BJ (cell line): ENCODE data around the gene CTRB2. TPM values are rescaled to one million over a fixed set of nuclear protein-coding genes. Genes with fewer than 3 reads are reported as not detected.
"Not testable (repeated sequence)": the region's sequence is repeated elsewhere in the genome, so short reads cannot be mapped to it uniquely, and the experiment has no call there.

Experiments
- CTCF ChIA-PET: fragments of 350-600 bp; formaldehyde crosslinking; extraction: SDS; loops from one replicate; lab custom pipeline; 2021; ENCODE audit warnings: antibody characterized with exemption, inconsistent platforms; lab: Yijun Ruan, JAX
- POLR2A ChIA-PET: fragments of 300-600 bp; sonication (Branson Sonifier 250); formaldehyde crosslinking; extraction: SDS; loops from one replicate; lab custom pipeline; 2021; ENCODE audit warnings: antibody characterized with exemption; lab: Charles Lee
- DNase-seq: peaks from one replicate; pipeline ENCODE4 v3.0.0-alpha.2; 2011; ENCODE audit warnings: low read depth
- H3K27me3 ChIP-seq: 2 replicates; pipeline ENCODE4 v1.6.0; 2011; ENCODE audit warnings: low read length; ENCODE audit not compliant: control insufficient read depth, insufficient read depth
- H3K36me3 ChIP-seq: 2 replicates; pipeline ENCODE4 v1.5.1; 2011; ENCODE audit warnings: low read length; ENCODE audit not compliant: control insufficient read depth, insufficient read depth
- H3K4me3 ChIP-seq: 2 replicates; pipeline ENCODE4 v1.5.1; 2011; ENCODE audit warnings: low read depth, mild to moderate bottlenecking, control low read depth, low read length
- polyA plus RNA-seq: library from polyadenylated mRNA; depleted of rRNA; stranded (reverse); fragments of >200 nt; gene quantifications from 2 replicates; pipeline ENCODE4 v1.2.3, GENCODE V29; 2011
- TF ChIP-seq, protein P1 (sequence below): IDR thresholded peaks from 2 replicates; pipeline ENCODE4 v1.5.1; 2011; ENCODE audit warnings: low read depth, mild to moderate bottlenecking, control low read depth, inconsistent platforms, low read length, moderate library complexity; ENCODE audit not compliant: insufficient read depth

Gene CTRB2
- polyA plus RNA-seq, 1 experiment, result not detected

DNA sequence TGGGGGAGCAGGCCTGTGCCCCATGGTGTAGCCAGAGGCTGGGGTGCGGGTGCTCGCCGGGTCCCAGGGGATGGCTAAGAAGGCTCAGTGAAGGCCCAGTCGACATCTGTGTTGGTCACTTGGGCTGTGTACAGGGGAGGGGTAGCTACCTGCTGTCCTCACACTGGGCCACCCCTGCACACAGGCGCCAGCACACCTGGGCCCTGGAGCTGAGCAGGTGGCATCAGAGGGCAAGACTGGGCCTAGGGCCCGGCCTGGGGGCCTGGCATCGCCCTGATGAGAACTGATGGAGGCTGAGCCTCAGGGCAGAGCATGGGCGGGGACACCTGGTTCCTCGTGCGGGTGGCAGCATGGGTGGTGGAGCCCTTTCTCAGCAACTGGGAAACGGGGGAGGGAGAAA is 870 bp upstream of the CTRB2 start:
- ChIA-PET POLR2A (no interaction called here), CTCF (interaction anchor here (0.8 kb wide), 1 partner anchor 26 kb away, joined by 4 read pairs; no protein-coding TSS in a partner anchor)
- DNase-seq, result no peak
- Histone ChIP-seq H3K36me3 (no peaks in the 10 kb centered on the region), H3K4me3 (no peak overlapping the region), H3K27me3 (no peaks in the 10 kb centered on the region)
- TF ChIP-seq, protein P1, sequence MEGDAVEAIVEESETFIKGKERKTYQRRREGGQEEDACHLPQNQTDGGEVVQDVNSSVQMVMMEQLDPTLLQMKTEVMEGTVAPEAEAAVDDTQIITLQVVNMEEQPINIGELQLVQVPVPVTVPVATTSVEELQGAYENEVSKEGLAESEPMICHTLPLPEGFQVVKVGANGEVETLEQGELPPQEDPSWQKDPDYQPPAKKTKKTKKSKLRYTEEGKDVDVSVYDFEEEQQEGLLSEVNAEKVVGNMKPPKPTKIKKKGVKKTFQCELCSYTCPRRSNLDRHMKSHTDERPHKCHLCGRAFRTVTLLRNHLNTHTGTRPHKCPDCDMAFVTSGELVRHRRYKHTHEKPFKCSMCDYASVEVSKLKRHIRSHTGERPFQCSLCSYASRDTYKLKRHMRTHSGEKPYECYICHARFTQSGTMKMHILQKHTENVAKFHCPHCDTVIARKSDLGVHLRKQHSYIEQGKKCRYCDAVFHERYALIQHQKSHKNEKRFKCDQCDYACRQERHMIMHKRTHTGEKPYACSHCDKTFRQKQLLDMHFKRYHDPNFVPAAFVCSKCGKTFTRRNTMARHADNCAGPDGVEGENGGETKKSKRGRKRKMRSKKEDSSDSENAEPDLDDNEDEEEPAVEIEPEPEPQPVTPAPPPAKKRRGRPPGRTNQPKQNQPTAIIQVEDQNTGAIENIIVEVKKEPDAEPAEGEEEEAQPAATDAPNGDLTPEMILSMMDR, result no peak

DNA sequence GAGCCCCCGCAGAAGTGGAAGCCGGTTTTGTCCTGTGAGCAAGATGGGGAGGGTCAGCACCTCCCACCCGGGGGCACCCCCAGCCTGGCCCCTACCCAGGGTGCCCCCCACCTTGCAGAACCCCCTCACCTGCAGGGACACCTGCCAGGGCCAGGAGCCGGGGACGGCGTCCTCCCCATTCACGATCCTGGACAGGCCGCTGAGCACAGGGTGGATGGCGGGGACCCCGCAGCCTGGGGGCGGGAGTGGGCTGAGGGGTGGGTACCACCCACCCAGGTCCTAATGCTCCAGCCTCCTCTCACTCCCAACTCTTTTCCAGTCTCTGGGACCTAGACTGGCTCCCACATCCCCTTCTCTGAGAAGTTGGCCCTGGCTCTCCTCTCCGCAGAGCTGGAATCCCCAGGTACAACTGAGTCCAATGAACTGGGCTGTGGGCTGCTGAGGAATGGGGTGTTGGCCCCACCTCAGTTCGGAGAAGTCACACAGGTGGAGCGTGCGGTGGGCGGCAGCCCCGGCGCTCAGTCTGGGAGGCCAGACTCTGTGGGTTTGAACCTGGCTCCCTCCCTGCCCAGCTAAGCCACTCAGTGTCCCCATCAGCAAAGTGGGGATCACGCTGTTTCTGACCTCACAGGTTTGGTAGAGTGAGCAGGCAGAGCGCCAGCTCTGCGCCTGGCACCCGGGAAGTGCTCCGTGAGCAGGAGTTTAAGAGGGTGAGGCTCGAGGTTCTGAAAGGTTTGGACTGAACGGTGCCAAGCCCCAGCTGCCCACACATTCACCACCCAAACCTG is 806 bp downstream of the CTRB2 start:
- H3K36me3 ChIP-seq, DNase-seq, POLR2A ChIA-PET, H3K27me3 ChIP-seq, H3K4me3 ChIP-seq: not testable (repeated sequence)
- CTCF ChIA-PET, result interaction anchor here (0.7 to 0.8 kb wide), 2 partner anchors 21 to 28 kb away, joined by 3 to 5 read pairs; no protein-coding TSS in a partner anchor

GRCh38 chr16:75205438-75205837 is 1.5 kb downstream of the CTRB2 start:
- CTCF ChIA-PET, POLR2A ChIA-PET: not testable (repeated sequence)

GRCh38 chr16:75204905-75205304 is 2.1 kb downstream of the CTRB2 start:
- POLR2A ChIA-PET, CTCF ChIA-PET, DNase-seq: not testable (repeated sequence)

More at GRCh38 chr16:75205438-75205837, 1.5 kb downstream of the CTRB2 start:
- H3K36me3 ChIP-seq, H3K4me3 ChIP-seq, H3K27me3 ChIP-seq, DNase-seq: not testable (repeated sequence)

DNA sequence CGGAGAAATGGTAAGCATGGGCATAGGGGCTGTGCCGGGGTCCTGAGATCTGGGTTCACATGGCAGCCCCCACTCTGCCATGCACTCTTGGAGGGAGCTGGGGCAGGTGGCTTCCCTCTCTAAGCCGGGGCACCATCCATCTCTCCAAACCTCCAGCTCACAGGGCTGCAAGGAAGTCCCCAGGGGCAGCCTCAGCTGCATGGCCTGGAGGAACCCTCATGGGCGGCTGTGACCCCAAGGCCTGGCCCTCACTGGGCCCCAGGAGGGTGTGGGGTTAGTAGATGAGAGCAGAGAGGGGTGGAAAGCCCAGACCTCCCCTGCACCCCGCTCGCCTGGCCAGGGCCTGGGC is 2.6 kb downstream of the CTRB2 start:
- POLR2A ChIA-PET, result no interaction called here
- TF ChIP-seq, protein P1, result no peak
- no peak for DNase-seq
- H3K27me3 ChIP-seq, result no peaks in the 10 kb centered on the region
- no peaks in the 10 kb centered on the region for H3K36me3 ChIP-seq
- CTCF ChIA-PET, result no interaction called here
- no peak overlapping the region for H3K4me3 ChIP-seq

More at GRCh38 chr16:75204905-75205304, 2.1 kb downstream of the CTRB2 start:
- not testable (repeated sequence) for H3K4me3 ChIP-seq, H3K27me3 ChIP-seq, H3K36me3 ChIP-seq

GRCh38 chr16:75203667-75204409 is 3.1 kb downstream of the CTRB2 start:
- ChIA-PET POLR2A (no interaction called here), CTCF (no interaction called here)
- DNase-seq, result no peak
- Histone ChIP-seq H3K27me3 (no peaks in the 10 kb centered on the region), H3K36me3 (no peaks in the 10 kb centered on the region), H3K4me3 (no peak overlapping the region)
- TF ChIP-seq, protein P1, result no peak
